Measurements from ENCODE around the gene NKX2-1.
"Not testable (repeated sequence)": the region's sequence is repeated elsewhere in the genome, so short reads cannot be mapped to it uniquely, and the experiment has no call there.

NKX2-1 gene

GRCh38 chr14:36505181-36505815 is 14.7 kb downstream of the NKX2-1 start:
- DNase-seq: no peak

DNA sequence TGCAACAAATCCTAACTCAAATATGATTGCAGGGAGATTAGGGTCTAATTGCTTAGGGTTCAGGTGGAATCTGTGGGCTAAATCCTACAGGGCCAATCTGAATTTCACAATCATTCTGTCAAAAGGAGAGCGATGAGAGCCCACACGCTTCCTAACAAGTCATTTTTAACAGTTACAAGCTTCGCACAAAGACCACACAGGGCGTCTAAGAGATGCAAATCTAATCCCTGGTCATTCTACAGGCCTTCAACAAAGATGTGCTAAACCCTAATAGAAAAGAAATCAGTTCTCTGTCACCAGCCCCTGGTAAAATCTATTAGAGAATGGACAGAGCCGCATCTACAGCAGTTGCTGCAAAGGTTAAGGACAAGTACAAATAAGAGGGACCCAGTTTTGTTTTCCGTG is 15.3 kb downstream of the NKX2-1 start:
- no peak for DNase-seq

- DNase-seq: no peak
These were observed 16.0 kb downstream of the NKX2-1 start for GRCh38 chr14:36503771-36504741.

- DNase-seq: no peak
These were observed 17.2 kb downstream of the NKX2-1 start for GRCh38 chr14:36502558-36503508.

- no peak for DNase-seq
These were observed 21.1 kb downstream of the NKX2-1 start for GRCh38 chr14:36498938-36499337.

DNA sequence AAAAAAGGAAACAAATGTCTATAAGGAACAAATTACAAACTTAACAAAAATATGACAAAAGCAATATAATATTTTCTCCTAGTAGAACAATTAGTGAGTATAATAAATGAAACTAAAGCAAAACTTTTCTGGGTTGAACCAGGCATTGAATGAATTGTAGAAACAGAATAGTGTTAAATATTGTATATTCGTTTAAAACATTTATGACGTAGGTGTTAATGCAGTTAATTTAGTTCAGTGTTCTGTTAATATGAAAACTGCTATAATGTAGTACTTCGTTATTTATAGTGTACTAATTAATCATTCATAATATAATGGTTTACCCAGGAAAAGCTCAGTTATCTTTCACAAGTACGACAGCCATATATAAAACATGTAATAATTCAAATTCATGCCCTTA is 23.7 kb downstream of the NKX2-1 start:
- DNase-seq: no peak

- DNase-seq: no peak
These were observed 24.4 kb downstream of the NKX2-1 start for GRCh38 chr14:36495666-36496065.

DNA sequence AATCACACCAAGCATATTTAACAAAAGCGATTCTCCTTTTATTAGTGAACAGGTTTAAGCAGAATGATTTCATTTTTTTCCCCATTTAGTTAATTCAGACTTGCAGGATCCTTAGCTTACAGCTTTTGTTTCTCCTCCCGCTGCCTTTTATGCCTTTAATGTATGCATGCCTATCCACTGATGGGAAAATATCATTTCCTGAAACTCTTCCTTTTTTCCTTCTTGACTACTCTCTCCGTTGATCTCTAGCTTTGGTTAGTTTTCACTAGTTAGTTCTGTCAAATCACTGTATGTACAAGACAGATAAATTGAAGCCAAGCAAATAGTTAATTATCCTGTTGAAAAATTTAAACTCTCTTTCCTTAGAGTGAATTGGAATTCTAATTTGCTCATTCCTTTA is 26.3 kb downstream of the NKX2-1 start:
- no peak for DNase-seq

- no peak for DNase-seq
These were observed 34.3 kb downstream of the NKX2-1 start for GRCh38 chr14:36485773-36486172.

DNA sequence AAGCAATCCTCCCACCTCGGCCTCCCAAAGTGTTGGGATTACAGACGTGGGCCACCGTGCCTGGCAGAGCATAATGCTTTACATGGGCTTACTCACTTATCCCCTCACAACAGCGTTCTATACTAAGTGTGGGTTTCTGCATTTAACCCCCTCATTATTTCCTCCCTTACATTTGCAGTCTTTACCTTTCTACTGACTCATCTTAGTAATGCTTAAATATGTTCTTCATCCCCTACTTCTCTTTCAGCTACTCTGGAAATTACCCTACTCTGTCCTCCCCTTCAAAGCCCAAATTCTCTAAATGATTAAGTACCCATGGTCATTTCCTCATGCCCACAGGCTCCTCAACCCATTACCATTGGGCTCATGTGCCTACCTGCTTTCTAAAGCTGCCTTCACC is 40.7 kb downstream of the NKX2-1 start:
- no peak for DNase-seq

GRCh38 chr14:36478782-36479181 is 41.2 kb downstream of the NKX2-1 start:
- no peak for DNase-seq

DNA sequence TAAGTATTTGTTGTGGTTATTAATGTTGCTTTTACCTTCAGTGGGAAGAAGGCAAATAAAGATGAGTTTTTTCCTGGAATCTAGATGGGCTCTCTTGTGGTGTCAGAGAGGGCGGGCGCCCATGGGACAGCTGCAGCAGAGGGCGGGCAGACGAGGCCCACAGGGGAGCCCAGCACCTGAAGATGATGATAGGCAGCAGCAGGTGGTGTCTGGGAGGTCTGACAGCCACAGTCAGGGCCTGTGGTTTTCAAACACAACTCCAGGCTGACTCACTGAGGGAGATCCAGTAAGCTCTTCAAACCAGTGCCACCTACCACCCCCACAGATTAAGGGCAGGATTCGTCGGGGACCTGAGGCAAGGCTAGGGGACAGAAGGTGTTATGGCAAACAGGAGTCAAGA is 42.8 kb downstream of the NKX2-1 start:
- peak in 1 of 2 experiments; percentile 4 for DNase-seq

GRCh38 chr14:36476061-36476460 is 44.0 kb downstream of the NKX2-1 start:
- not testable (repeated sequence) for DNase-seq

DNA sequence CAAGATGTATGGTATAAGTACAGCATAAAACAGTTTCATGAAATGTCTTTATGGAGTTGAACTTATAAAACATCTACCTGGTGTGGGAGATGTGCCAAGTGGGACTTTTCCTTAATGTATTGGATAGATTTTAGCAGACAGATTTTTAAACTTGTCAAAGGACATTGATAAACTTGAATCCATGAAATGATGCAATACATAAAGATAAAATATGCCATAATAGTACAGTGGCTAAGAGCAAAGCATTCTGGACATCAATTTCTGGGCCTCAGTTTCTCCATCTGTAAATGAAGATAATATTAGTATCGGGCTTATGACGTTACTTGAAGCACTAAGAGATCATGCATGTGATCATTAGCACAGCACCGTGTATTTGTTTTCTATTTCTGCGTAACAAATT is 45.4 kb downstream of the NKX2-1 start:
- no peak for DNase-seq

DNA sequence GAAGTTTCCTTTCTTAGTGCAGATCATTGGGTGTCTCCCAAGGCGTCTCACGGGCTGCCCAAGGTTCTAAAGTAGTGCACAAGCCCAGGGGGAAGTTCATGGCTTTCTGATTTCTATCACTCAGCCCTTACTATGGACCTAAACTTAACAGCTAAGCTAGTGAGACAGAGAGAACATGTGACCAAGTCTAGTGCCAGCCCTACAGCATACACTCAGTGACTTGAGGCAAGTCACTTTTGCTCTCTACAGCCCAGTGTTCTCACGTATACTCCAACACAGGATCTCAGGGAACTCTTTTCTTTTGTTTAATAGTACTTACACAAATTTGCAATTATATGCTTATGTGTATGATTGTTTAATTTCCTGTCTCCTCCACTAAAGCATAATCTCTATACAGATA is 48.6 kb downstream of the NKX2-1 start:
- no peak for DNase-seq

GRCh38 chr14:36467332-36467731 is 52.7 kb downstream of the NKX2-1 start:
- no peak for DNase-seq
